Endothelial cell of umbilical vein (primary cell): Measurements from ENCODE around the gene UNC119B. TPM values are rescaled to one million over a fixed set of nuclear protein-coding genes. Genes with fewer than 3 reads are reported as not detected.

ENCODE experiments used
- BruUV-seq: library from RNA; stranded (reverse); fragments of 400-500 nt; replicated peaks from 2 replicates; lab custom pipeline; 2021; lab: Mats Ljungman, UMichigan
- CTCF ChIA-PET: fragments of 300-600, 350-600 bp; sonication (Branson Sonifier 250); formaldehyde crosslinking; loops from one replicate; lab custom pipeline; 2021; ENCODE audit warnings: antibody characterized with exemption, inconsistent platforms; lab: Charles Lee
- POLR2A ChIA-PET: fragments of 300-600, 350-600 bp; sonication (Branson Sonifier 250); formaldehyde crosslinking; loops from one replicate; lab custom pipeline; 2021; ENCODE audit warnings: antibody characterized with exemption, inconsistent platforms; lab: Charles Lee
- DNase-seq: peaks from one replicate; pipeline ENCODE4 v3.0.0-alpha.2; 2011; ENCODE audit warnings: low read depth, low spot score
- FAIRE-seq: peaks from 2 replicates; lab custom pipeline; 2011; peaks lifted over from hg19 to GRCh38; lab: Jason Lieb, UNC
- H2AFZ ChIP-seq: 2 replicates; pipeline ENCODE4 v1.6.0; 2012; ENCODE audit warnings: low read depth, low read length, control low read depth, inconsistent platforms
- H3K27ac ChIP-seq: 2 replicates; pipeline ENCODE4 v1.5.1; 2011; ENCODE audit warnings: low read depth, mild to moderate bottlenecking, control low read depth, low read length, moderate library complexity; ENCODE audit not compliant: insufficient read depth
- H3K27me3 ChIP-seq, 2 experiments: 2 replicates each; pipeline versions ENCODE4 v1.6.0 to v1.6.1; 2011; ENCODE audit warnings: low read length in 2 of 2, mixed read lengths in 1 of 2; ENCODE audit not compliant: control insufficient read depth in 2 of 2, insufficient read depth in 2 of 2
- H3K36me3 ChIP-seq, 2 experiments: 2 replicates in 1 of 2; 3 replicates in 1 of 2; pipeline ENCODE4 v1.5.1; 2011; ENCODE audit warnings: low read length in 2 of 2, mild to moderate bottlenecking in 1 of 2, moderate library complexity in 1 of 2; ENCODE audit not compliant: control insufficient read depth in 2 of 2, insufficient read depth in 2 of 2; ENCODE audit errors: extremely low read depth in 1 of 2
- H3K4me1 ChIP-seq: 3 replicates; pipeline ENCODE4 v1.5.1; 2011; ENCODE audit warnings: mild to moderate bottlenecking, low read length; ENCODE audit not compliant: control insufficient read depth, insufficient read depth; ENCODE audit errors: extremely low read depth
- H3K4me2 ChIP-seq: 2 replicates; pipeline ENCODE4 v1.6.1; 2011; ENCODE audit warnings: low read length, control low read depth, mixed read lengths; ENCODE audit not compliant: insufficient read depth
- H3K4me3 ChIP-seq, 3 experiments: fragments of 200-600 bp in 1 of 3; sonication (generic), shearing (Covaris generic) in 1 of 3; replicated peaks in 1 of 3; 2 replicates each; pipeline ENCODE4 v1.5.1; 2011 to 2016; ENCODE audit warnings: control low read depth in 3 of 3, low read length in 3 of 3, mild to moderate bottlenecking in 2 of 3, inconsistent platforms in 1 of 3, low read depth in 1 of 3, moderate library complexity in 1 of 3; ENCODE audit not compliant: insufficient read depth in 1 of 3
- H3K79me2 ChIP-seq: 2 replicates; pipeline ENCODE4 v1.6.0; 2012; ENCODE audit warnings: low read length, inconsistent platforms; ENCODE audit not compliant: control insufficient read depth, insufficient read depth
- H3K9ac ChIP-seq: replicated peaks from 2 replicates; pipeline ENCODE3; 2011; ENCODE audit warnings: low read length, control low read depth; ENCODE audit not compliant: insufficient read depth; ENCODE audit errors: extremely low read depth
- H3K9me1 ChIP-seq: replicated peaks from 3 replicates; pipeline ENCODE4 v1.6.0; 2011; ENCODE audit warnings: mild to moderate bottlenecking, low read length; ENCODE audit not compliant: control insufficient read depth, insufficient read depth; ENCODE audit errors: extremely low read depth
- H3K9me3 ChIP-seq: replicated peaks from 2 replicates; pipeline ENCODE4 v1.5.1; 2012; ENCODE audit warnings: low read length, inconsistent platforms; ENCODE audit not compliant: control insufficient read depth, insufficient read depth
- H4K20me1 ChIP-seq: replicated peaks from 2 replicates; pipeline ENCODE3; 2011; ENCODE audit warnings: mild to moderate bottlenecking, low read length; ENCODE audit not compliant: control insufficient read depth, insufficient read depth; ENCODE audit errors: extremely low read depth
- EZH2 ChIP-seq: IDR thresholded peaks from 2 replicates; pipeline ENCODE4 v1.6.1; 2012; ENCODE audit warnings: borderline replicate concordance, low read depth, mild to moderate bottlenecking, moderate library complexity, low read length, inconsistent platforms; ENCODE audit not compliant: severe bottlenecking
- FOS ChIP-seq: IDR thresholded peaks from 2 replicates; pipeline ENCODE4 v1.6.1; 2011; ENCODE audit warnings: mild to moderate bottlenecking, low read length, moderate library complexity, borderline replicate concordance; ENCODE audit not compliant: insufficient read depth
- GATA2 ChIP-seq: IDR thresholded peaks from 2 replicates; pipeline ENCODE4 v1.7.0; 2011; ENCODE audit warnings: low read depth, mild to moderate bottlenecking, moderate library complexity, mixed read lengths, low read length; ENCODE audit not compliant: insufficient read length, insufficient read depth
- JUN ChIP-seq: IDR thresholded peaks from 2 replicates; pipeline ENCODE4 v1.6.1; 2011; ENCODE audit warnings: borderline replicate concordance, low read depth; ENCODE audit not compliant: insufficient read length, insufficient read depth
- MYC ChIP-seq: IDR thresholded peaks from one replicate; pipeline ENCODE4 v1.6.1; 2011; ENCODE audit warnings: mild to moderate bottlenecking, low read depth, low read length
- POLR2A ChIP-seq: IDR thresholded peaks from 2 replicates; pipeline ENCODE4 v1.6.1; 2012; ENCODE audit warnings: low read depth, mild to moderate bottlenecking, control low read depth, low read length
- POLR2AphosphoS5 ChIP-seq: IDR thresholded peaks from 2 replicates; pipeline ENCODE4 v1.6.1; 2012; ENCODE audit warnings: low read depth, mild to moderate bottlenecking, control low read depth, low read length, moderate library complexity; ENCODE audit not compliant: insufficient read depth
- dilution Hi-C: fragments of 300-500 bp; cut with MboI; formaldehyde crosslinking; loops from one replicate; pipeline ENCODE4 v1.15.0; 2019; ENCODE audit warnings: low sequenced_read_pairs; ENCODE audit not compliant: extremely low pct_ligation_motif_present
- intact Hi-C: fragments of 100-400 bp; cut with micrococcal nuclease; formaldehyde crosslinking; loops from one replicate; pipeline ENCODE4 v1.10.0; 2022
- polyA plus RNA-seq, 4 experiments: library from polyadenylated mRNA; depleted of rRNA in 3 of 4; stranded (reverse) in 3 of 4; unstranded in 1 of 4; fragments of >200 nt; gene quantifications; 2 replicates each; pipeline versions ENCODE4 v1.2.1 to v1.2.3, GENCODE V29; 2011 to 2012; ENCODE audit warnings: missing spikeins in 1 of 4
- total RNA-seq: library from RNA; stranded (reverse); gene quantifications from 2 replicates; pipeline ENCODE4 v1.2.3, GENCODE V29; 2021
- TF ChIP-seq, protein P1 (sequence below): IDR thresholded peaks from 2 replicates; pipeline ENCODE4 v1.6.1; 2011; ENCODE audit not compliant: insufficient read depth, insufficient read length
- TF ChIP-seq, protein P2 (sequence below), 2 donors: IDR thresholded peaks; 1 replicate in 1 of 2; 2 replicates in 1 of 2; pipeline ENCODE4 v1.5.1; 2011; ENCODE audit warnings: low read length in 2 of 2, mild to moderate bottlenecking in 2 of 2, moderate library complexity in 2 of 2, control low read depth in 1 of 2, inconsistent platforms in 1 of 2, low read depth in 1 of 2; ENCODE audit not compliant: insufficient read depth in 1 of 2; ENCODE audit errors: extremely low read depth in 1 of 2

The UNC119B gene
- total and polyA plus RNA-seq, 2 donors (not counting 3 experiments of a cell fraction or from before 2014, with no cell fraction given) = 23.1 to 33.7 TPM

DNA sequence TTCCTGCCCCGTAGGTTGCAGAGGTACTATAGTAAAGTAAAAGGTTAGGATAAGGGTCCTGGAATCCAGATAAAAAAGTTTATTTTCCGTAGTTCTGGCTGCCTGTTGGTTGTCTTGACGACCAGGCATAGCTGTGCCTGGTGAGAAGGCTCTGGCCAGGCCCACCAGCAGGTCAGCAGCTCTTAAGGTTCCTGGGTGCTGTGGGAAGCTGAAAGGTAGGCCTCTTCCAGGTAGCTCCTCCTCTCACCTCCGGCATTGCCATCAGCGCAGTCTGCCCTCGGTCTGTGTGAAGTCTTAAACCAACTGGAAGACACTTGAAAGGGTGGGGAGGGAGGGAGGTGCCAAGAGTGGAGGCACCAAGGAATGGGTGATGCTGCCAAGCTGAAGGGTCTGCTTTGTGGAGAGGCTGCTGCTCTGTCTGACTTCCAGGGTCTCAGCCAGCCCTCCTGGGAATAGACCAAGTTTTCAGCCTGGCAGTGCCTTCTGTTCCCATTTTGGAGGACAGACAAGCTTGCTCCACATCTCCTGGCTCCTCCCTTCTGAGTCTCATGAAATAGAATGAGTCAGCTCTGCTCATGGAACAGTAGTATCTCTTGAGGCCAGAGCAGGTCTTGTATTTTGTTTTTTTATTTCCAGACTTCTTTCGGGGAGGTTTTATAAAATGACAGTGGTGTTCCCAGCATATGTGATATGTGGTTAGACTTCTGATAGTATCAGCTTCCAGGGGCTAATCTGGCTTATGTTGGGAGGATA, 10.2 kb downstream of the UNC119B start:
- ChIA-PET CTCF (interaction anchor here (1.2 to 1.6 kb wide), 3 partner anchors 71 to 251 kb away, joined by 4 to 6 read pairs (median 5); no protein-coding TSS in a partner anchor), POLR2A (interaction anchor here (0.6 kb wide), 1 partner anchor 293 kb away, joined by 6 read pairs; no protein-coding TSS in a partner anchor)
- H3K4me3 ChIP-seq = no peak overlapping the region
- H3K4me2 ChIP-seq = no peak overlapping the region
- H2AFZ ChIP-seq = no peak overlapping the region
- H3K9me1 ChIP-seq = no peaks in the 10 kb centered on the region
- no peak for DNase-seq
- H3K79me2 ChIP-seq = no peaks in the 10 kb centered on the region
- H3K36me3 ChIP-seq = peaks cover 23 to 48% of the 10 kb centered on the region in 2 experiments
- no peaks in the 10 kb centered on the region for H3K27me3 ChIP-seq
- FAIRE-seq = no peak
- intact Hi-C loops = no loop called here
- no peaks in the 10 kb centered on the region for H3K9me3 ChIP-seq
- H3K27ac ChIP-seq = no peak overlapping the region
- H3K4me1 ChIP-seq = peaks cover 4% of the 10 kb centered on the region
- dilution Hi-C loops = no loop called here
- H4K20me1 ChIP-seq = no peaks in the 10 kb centered on the region
- BruUV-seq = no TSS peak
- H3K9ac ChIP-seq = no peak overlapping the region
- no peak for TF ChIP-seq JUN
- no peak for TF ChIP-seq POLR2AphosphoS5
- TF ChIP-seq GATA2 = no peak
- TF ChIP-seq, protein P1, sequence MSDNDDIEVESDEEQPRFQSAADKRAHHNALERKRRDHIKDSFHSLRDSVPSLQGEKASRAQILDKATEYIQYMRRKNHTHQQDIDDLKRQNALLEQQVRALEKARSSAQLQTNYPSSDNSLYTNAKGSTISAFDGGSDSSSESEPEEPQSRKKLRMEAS = no peak
- no peak for TF ChIP-seq MYC
- TF ChIP-seq EZH2 = no peak
- TF ChIP-seq, protein P2, sequence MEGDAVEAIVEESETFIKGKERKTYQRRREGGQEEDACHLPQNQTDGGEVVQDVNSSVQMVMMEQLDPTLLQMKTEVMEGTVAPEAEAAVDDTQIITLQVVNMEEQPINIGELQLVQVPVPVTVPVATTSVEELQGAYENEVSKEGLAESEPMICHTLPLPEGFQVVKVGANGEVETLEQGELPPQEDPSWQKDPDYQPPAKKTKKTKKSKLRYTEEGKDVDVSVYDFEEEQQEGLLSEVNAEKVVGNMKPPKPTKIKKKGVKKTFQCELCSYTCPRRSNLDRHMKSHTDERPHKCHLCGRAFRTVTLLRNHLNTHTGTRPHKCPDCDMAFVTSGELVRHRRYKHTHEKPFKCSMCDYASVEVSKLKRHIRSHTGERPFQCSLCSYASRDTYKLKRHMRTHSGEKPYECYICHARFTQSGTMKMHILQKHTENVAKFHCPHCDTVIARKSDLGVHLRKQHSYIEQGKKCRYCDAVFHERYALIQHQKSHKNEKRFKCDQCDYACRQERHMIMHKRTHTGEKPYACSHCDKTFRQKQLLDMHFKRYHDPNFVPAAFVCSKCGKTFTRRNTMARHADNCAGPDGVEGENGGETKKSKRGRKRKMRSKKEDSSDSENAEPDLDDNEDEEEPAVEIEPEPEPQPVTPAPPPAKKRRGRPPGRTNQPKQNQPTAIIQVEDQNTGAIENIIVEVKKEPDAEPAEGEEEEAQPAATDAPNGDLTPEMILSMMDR (IDR thresholded peaks at IDR 0.05; ENCODE audit: extremely low read depth in 1 of 2, insufficient read depth in 1 of 2, low read depth in 1 of 2, low read length in 2 of 2) = no peak
- TF ChIP-seq POLR2A = no peak
- TF ChIP-seq FOS = no peak
